Activated CD4-positive, alpha-beta memory T cell treated with anti-CD3 and anti-CD28 coated beads for 36 hours (primary cell): Measurements from ENCODE around the gene ITGA1. TPM values are rescaled to one million over a fixed set of nuclear protein-coding genes. Genes with fewer than 3 reads are reported as not detected.

Experiments
- CTCF ChIA-PET: fragments of 350-600 bp; sonication (Branson Sonifier 250); formaldehyde crosslinking; loops from one replicate; lab custom pipeline; 2021; ENCODE audit warnings: antibody characterized with exemption, inconsistent platforms; lab: Charles Lee
- POLR2A ChIA-PET: fragments of 350-600 bp; sonication (Branson Sonifier 250); formaldehyde crosslinking; loops from one replicate; lab custom pipeline; 2021; ENCODE audit warnings: antibody characterized with exemption; lab: Charles Lee
- DNase-seq: peaks from one replicate; pipeline ENCODE4 v3.0.0-alpha.2; 2020
- H3K27ac Mint-ChIP-seq: one replicate; pipeline ENCODE4 v1.8.0; 2021; ENCODE audit warnings: mixed read lengths
- H3K27me3 Mint-ChIP-seq: one replicate; pipeline ENCODE4 v1.8.0; 2021; ENCODE audit warnings: mixed read lengths
- H3K36me3 Mint-ChIP-seq: one replicate; pipeline ENCODE4 v1.8.0; 2021; ENCODE audit warnings: mixed read lengths
- H3K4me1 Mint-ChIP-seq: one replicate; pipeline ENCODE4 v1.8.0; 2021; ENCODE audit warnings: low read depth, mixed read lengths
- H3K4me3 Mint-ChIP-seq: one replicate; pipeline ENCODE4 v1.8.0; 2021; ENCODE audit warnings: mild to moderate bottlenecking, mixed read lengths
- H3K9me3 Mint-ChIP-seq: one replicate; pipeline ENCODE4 v1.8.0; 2021; ENCODE audit warnings: mixed read lengths
- intact Hi-C: fragments of 100-400 bp; cut with micrococcal nuclease; formaldehyde crosslinking; loops from one replicate; pipeline ENCODE4 v1.15.1; 2023
- total RNA-seq, 2 experiments: library from RNA; stranded (reverse); gene quantifications; one replicate each; pipeline ENCODE4 v1.2.3, GENCODE V29; 2021

Gene ITGA1
- total RNA-seq, 2 experiments from 2014 or later: 0.62 to 1.3 TPM

DNA sequence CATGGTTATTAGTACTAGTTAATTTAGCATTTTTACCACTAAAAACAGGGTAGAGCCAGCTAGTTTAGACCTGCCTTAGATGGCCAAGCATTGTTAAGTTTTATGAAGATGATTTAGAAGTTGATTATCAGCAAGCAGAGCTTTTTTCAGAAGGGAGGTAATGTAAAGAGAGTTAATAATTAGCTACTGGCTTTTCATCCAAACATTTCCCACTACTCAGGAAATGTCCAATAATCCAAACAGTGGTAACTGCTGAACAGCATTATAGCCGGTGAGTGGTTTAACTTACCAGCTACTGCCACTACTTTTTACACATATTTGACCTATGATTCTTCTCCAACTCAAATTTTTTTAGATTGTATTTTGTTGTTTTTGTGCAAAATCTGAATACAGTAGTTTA, 1.7 kb downstream of the ITGA1 start:
- intact Hi-C loops: loop anchor here (5.0 kb wide), 2 partner anchors 97 to 308 kb away; no protein-coding TSS in a partner anchor
- Mint-ChIP-seq H3K27me3 (peaks cover 8% of the 10 kb centered on the region), H3K4me3 (no peak overlapping the region), H3K36me3 (no peaks in the 10 kb centered on the region), H3K4me1 (peaks cover 18% of the 10 kb centered on the region), H3K9me3 (no peaks in the 10 kb centered on the region), H3K27ac (no peak overlapping the region)
- ChIA-PET POLR2A (interaction anchor here (1.7 kb wide), 1 partner anchor 10 kb away, joined by 12 read pairs; no protein-coding TSS in a partner anchor), CTCF (interaction anchor here (2.0 kb wide), 1 partner anchor 10 kb away, joined by 7 read pairs; no protein-coding TSS in a partner anchor)
- DNase-seq: no peak

DNA sequence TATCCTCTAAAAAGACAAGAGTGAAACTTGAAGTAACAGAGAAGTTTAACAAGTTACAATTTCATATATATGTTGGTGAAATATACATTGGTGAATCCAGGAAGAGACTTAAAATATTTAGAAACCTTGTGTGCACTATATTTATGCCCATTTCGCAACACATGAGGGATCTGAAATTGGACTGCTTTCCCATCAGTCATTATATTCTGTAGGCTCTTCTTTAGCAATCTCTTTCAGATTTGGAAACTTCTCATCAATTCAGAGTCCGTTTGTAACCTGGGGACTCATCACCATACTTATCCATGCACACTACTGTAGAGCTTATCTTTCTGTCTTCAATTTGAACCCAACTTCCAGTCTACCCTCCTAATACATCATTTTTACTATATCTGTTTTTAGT, 2.1 kb downstream of the ITGA1 start:
- Mint-ChIP-seq H3K4me1 (peaks cover 18% of the 10 kb centered on the region), H3K27me3 (peaks cover 8% of the 10 kb centered on the region), H3K36me3 (no peaks in the 10 kb centered on the region), H3K9me3 (no peaks in the 10 kb centered on the region), H3K27ac (no peak overlapping the region), H3K4me3 (no peak overlapping the region)
- ChIA-PET POLR2A (interaction anchor here (1.7 kb wide), 1 partner anchor 10 kb away, joined by 12 read pairs; no protein-coding TSS in a partner anchor), CTCF (interaction anchor here (2.0 kb wide), 1 partner anchor 10 kb away, joined by 7 read pairs; no protein-coding TSS in a partner anchor)
- no peak for DNase-seq
- intact Hi-C loops: loop anchor here (5.0 kb wide), 2 partner anchors 98 to 307 kb away; no protein-coding TSS in a partner anchor

DNA sequence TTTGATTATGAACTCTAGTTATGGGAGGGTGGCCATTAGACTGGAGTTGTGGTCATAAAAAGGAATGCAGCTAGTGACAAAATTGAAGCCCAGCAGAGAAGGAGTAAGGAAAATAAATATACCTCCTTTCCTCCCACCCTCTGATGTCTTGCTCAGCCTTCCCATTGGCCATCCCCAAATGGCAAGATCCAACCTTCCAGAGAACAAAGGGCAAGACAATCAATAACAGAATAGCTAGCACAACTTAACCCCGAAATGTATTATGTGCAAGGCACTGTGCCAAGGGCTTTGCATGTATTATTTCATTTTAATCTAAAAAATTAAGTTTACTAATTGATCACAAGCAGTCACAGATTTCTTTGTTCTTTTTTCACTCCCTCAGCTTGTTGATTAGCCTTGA, 3.6 kb downstream of the ITGA1 start:
- Mint-ChIP-seq H3K36me3 (no peaks in the 10 kb centered on the region), H3K9me3 (no peaks in the 10 kb centered on the region), H3K27ac (no peak overlapping the region), H3K4me3 (no peak overlapping the region), H3K4me1 (peaks cover 18% of the 10 kb centered on the region), H3K27me3 (peaks cover 6% of the 10 kb centered on the region)
- no peak for DNase-seq
- POLR2A ChIA-PET: interaction anchor here (1.3 kb wide), 1 partner anchor 9 kb away, joined by 4 read pairs; no protein-coding TSS in a partner anchor
- CTCF ChIA-PET: no interaction called here
- intact Hi-C loops: no loop called here

DNA sequence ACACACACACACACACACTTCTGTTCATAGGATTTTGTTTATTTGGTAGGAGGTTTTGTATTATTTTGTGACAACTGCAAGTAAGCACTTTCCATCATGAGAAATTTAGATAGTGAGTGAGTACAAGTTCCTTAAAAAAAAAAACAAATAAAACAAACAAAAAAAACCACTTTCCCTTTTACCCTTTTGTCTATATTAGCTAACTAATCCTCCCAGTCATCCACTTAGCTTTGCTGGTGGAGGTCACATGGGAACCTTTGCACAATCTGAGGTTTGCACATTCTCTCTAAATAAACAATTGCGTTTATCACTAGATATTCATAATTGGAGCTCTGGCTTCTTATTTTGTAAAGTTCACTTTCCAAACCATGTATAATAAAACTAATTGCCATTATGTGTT, 6.8 kb downstream of the ITGA1 start:
- Mint-ChIP-seq H3K4me1 (peaks cover 19% of the 10 kb centered on the region), H3K36me3 (no peaks in the 10 kb centered on the region), H3K27me3 (no peaks in the 10 kb centered on the region), H3K4me3 (no peak overlapping the region), H3K27ac (no peak overlapping the region), H3K9me3 (no peaks in the 10 kb centered on the region)
- intact Hi-C loops: no loop called here
- ChIA-PET CTCF (interaction anchor here (0.7 kb wide), 1 partner anchor 99 kb away, joined by 3 read pairs; no protein-coding TSS in a partner anchor), POLR2A (no interaction called here)
- DNase-seq: no peak

DNA sequence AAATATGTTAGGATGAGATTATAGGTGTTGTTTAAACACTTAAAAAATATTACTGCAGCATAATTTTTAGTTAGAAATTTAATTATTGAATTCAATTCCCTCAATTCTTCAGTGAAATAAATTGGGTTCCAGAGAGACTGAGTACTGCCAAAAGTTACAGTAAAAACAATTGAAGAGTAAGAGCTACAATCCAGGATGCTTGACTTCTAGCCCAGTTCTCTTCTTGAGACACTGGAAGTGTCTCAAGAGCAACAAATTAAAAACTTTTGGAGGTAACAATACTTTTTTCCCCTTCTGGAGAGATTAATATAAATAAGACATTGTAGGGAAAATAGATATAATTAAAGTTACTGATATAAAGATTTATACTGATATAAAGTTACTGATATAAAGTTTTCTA, 8.3 kb downstream of the ITGA1 start:
- Mint-ChIP-seq H3K36me3 (peaks cover 12% of the 10 kb centered on the region), H3K4me3 (no peak overlapping the region), H3K27ac (no peak overlapping the region), H3K4me1 (peaks cover 23% of the 10 kb centered on the region), H3K27me3 (no peaks in the 10 kb centered on the region), H3K9me3 (no peaks in the 10 kb centered on the region)
- no peak for DNase-seq
- ChIA-PET POLR2A (no interaction called here), CTCF (interaction anchor here (1.3 to 1.7 kb wide), 3 partner anchors 58 to 120 kb away, joined by 3 to 6 read pairs (median 4); no protein-coding TSS in a partner anchor)
- intact Hi-C loops: no loop called here

DNA sequence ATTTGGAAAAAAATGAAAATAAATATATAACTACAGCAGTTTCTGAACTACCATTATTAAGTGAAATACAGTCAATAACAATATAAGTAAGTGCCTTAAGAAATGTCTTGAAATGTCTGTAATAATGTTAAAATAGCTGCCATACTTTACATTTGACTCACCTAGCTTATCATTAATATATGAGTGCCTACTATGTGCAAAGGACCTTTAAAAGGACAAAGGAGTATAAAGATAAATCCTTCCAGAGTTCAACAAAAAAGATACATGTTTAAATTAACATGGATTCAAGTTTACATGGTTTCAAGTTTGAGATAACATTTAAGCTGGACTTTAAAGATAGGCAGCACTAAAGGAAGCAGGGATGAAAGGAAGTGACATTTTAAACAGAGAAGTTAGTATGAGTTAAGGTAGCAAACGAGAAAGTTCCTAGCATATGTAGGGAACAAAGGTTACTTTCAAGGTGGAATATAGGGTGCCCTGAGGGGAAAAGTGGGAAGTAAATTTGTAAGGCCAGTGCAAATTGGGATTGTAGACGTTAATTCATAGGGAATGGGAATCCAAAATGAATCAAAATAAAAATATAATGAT, 8.9 kb downstream of the ITGA1 start:
- Mint-ChIP-seq H3K27ac (no peak overlapping the region), H3K4me3 (no peak overlapping the region), H3K4me1 (peaks cover 28% of the 10 kb centered on the region), H3K27me3 (no peaks in the 10 kb centered on the region), H3K36me3 (peaks cover 16% of the 10 kb centered on the region), H3K9me3 (no peaks in the 10 kb centered on the region)
- CTCF ChIA-PET: interaction anchor here (1.0 to 1.7 kb wide), 4 partner anchors 10 to 119 kb away, joined by 3 to 6 read pairs (median 4); no protein-coding TSS in a partner anchor
- no peak for DNase-seq
- POLR2A ChIA-PET: no interaction called here
- intact Hi-C loops: no loop called here

DNA sequence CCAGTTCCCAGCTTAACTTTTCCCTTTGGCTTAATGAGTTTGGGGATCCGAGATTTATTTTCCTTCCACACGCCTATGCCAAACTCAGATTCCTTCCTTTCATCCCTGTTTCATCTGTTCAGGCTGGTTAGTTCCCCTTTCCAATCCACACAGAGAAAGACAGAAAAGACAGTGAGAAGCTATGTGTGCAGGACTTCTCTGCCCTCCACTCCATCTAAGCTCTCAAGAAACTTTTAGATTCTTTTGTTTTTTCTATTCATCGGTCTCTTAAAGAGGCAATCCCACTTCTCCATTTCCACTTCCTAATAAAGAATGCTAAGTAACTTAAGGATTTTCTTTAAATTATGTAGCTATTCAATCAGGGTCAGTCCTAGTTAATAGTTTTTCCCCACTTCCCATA, 11.2 kb downstream of the ITGA1 start:
- no peak for DNase-seq
- ChIA-PET CTCF (interaction anchor here (0.7 to 3.2 kb wide), 9 partner anchors 9 to 140 kb away, joined by 3 to 18 read pairs (median 7); partner anchors contain the start of genes ITGA1 and PELO), POLR2A (interaction anchor here (0.6 to 3.4 kb wide), 10 partner anchors 9 to 311 kb away, joined by 3 to 12 read pairs (median 4); partner anchors contain the start of genes ITGA1, MOCS2 and PELO)
- Mint-ChIP-seq H3K36me3 (peaks cover 27% of the 10 kb centered on the region), H3K27ac (peak overlapping the region; percentile 56), H3K4me1 (peaks cover 40% of the 10 kb centered on the region), H3K27me3 (no peaks in the 10 kb centered on the region), H3K4me3 (peak overlapping the region; percentile 88), H3K9me3 (no peaks in the 10 kb centered on the region)
- intact Hi-C loops: no loop called here

DNA sequence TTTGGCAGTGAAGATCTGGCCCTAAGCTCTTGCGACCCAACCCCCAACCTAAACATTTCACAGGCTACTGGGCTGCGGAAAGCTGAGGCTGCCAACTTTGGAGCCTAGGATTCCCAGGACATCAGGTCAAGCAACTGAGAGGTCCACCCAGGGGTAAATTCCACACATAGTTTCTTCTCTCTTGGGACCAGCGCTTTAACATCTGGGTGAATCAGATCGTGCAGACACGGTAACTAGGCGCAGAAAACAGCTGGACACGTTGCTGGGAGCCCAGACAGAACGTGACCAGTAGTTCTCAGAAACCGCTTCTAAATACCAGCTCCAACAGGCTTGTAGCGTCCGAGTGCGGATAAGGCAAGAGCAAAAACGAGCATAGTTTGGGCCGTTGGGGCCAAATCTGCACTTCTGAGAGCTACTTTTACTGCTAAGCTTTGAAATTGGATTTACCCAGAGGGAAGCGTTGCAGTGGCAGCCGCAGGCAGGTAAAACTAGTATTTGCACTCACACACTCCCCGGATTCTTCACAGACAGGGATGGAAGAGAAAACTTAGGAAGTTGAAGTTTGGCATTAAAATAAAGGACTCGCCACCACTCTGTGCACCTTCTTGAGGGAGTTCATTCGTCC, 11.8 kb downstream of the ITGA1 start:
- DNase-seq: peak; percentile 54
- intact Hi-C loops: no loop called here
- peaks cover 31% of the 10 kb centered on the region for H3K36me3 Mint-ChIP-seq
- H3K27me3 Mint-ChIP-seq: no peaks in the 10 kb centered on the region
- ChIA-PET POLR2A (interaction anchor here (0.6 to 3.4 kb wide), 13 partner anchors 8 to 310 kb away, joined by 3 to 12 read pairs (median 4); partner anchors contain the start of genes ITGA1, MOCS2 and PELO), CTCF (interaction anchor here (0.6 to 3.2 kb wide), 10 partner anchors 10 to 141 kb away, joined by 3 to 18 read pairs (median 6); partner anchors contain the start of genes ITGA1 and PELO)
- peak overlapping the region; percentile 96 for H3K27ac Mint-ChIP-seq
- H3K4me1 Mint-ChIP-seq: peaks cover 45% of the 10 kb centered on the region
- no peaks in the 10 kb centered on the region for H3K9me3 Mint-ChIP-seq
- H3K4me3 Mint-ChIP-seq: peak overlapping the region; percentile 88

DNA sequence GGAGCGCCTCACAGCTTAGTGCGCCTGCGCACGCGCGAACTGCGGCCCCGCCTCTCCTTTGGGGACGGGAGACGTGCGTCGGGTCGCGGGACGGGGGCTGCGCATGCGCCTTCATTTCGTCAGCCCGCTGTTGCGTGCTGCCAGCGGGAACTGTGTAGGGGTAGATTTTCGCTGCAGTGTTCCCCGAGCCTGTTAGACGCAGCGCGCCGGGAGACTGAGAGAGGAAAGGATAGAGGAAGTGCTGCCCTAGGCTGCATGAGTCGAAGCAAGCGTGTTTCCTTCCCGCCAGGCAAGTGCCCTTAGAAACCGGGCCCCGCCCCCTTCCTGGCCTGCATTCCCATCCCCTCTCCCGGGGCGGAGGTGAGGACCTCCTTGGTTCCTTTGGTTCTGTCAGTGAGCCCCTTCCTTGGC, 12.3 kb downstream of the ITGA1 start:
- POLR2A ChIA-PET: interaction anchor here (0.9 to 3.4 kb wide), 11 partner anchors 8 to 310 kb away, joined by 3 to 12 read pairs (median 4); partner anchors contain the start of gene MOCS2
- CTCF ChIA-PET: interaction anchor here (0.6 to 3.2 kb wide), 8 partner anchors 11 to 141 kb away, joined by 3 to 18 read pairs (median 8); partner anchors contain the start of genes ITGA1 and PELO
- no peaks in the 10 kb centered on the region for H3K9me3 Mint-ChIP-seq
- intact Hi-C loops: loop anchor here (1.0 to 5.0 kb wide), 9 partner anchors 13 to 1511 kb away; partner anchors contain the start of genes ARL15, ITGA1, MOCS2 and PELO
- H3K27me3 Mint-ChIP-seq: no peaks in the 10 kb centered on the region
- H3K36me3 Mint-ChIP-seq: peaks cover 35% of the 10 kb centered on the region
- H3K4me1 Mint-ChIP-seq: peaks cover 49% of the 10 kb centered on the region
- peak overlapping the region; percentile 96 for H3K27ac Mint-ChIP-seq
- peak; percentile 96 for DNase-seq
- peak overlapping the region; percentile 88 for H3K4me3 Mint-ChIP-seq

DNA sequence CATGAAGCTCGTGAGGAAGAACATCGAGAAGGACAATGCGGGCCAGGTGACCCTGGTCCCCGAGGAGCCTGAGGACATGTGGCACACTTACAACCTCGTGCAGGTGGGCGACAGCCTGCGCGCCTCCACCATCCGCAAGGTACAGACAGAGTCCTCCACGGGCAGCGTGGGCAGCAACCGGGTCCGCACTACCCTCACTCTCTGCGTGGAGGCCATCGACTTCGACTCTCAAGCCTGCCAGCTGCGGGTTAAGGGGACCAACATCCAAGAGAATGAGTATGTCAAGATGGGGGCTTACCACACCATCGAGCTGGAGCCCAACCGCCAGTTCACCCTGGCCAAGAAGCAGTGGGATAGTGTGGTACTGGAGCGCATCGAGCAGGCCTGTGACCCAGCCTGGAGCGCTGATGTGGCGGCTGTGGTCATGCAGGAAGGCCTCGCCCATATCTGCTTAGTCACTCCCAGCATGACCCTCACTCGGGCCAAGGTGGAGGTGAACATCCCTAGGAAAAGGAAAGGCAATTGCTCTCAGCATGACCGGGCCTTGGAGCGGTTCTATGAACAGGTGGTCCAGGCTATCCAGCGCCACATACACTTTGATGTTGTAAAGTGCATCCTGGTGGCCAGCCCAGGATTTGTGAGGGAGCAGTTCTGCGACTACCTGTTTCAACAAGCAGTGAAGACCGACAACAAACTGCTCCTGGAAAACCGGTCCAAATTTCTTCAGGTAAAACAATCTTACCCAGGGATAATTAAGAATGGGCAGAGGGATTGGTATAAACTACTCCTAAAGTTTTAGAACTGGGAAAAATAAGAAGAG, 12.9 kb downstream of the ITGA1 start:
- peaks cover 39% of the 10 kb centered on the region for H3K36me3 Mint-ChIP-seq
- no peaks in the 10 kb centered on the region for H3K9me3 Mint-ChIP-seq
- peak; percentile 79 for DNase-seq
- intact Hi-C loops: loop anchor here (1.0 to 5.0 kb wide), 9 partner anchors 13 to 1510 kb away; partner anchors contain the start of genes ARL15, ITGA1, MOCS2 and PELO
- no peaks in the 10 kb centered on the region for H3K27me3 Mint-ChIP-seq
- peaks cover 53% of the 10 kb centered on the region for H3K4me1 Mint-ChIP-seq
- POLR2A ChIA-PET: interaction anchor here (1.0 to 3.4 kb wide), 7 partner anchors 9 to 91 kb away, joined by 4 to 12 read pairs (median 5); no protein-coding TSS in a partner anchor
- H3K27ac Mint-ChIP-seq: peak overlapping the region; percentile 96
- peak overlapping the region; percentile 88 for H3K4me3 Mint-ChIP-seq
- CTCF ChIA-PET: interaction anchor here (0.9 to 3.2 kb wide), 6 partner anchors 11 to 114 kb away, joined by 3 to 18 read pairs (median 5); partner anchors contain the start of genes ITGA1 and PELO
